Activated gamma-delta T cell treated with anti-CD3 and anti-CD28 coated beads, Interleukin-2, amount 50 U/mL, for 16 hours (primary cell): Measurements from ENCODE around the gene C9orf40.
A peak's percentile ranks its signal among the peaks of the same experiment; 100 is the strongest.

Experiments
- DNase-seq: peaks from one replicate; pipeline ENCODE4 v3.0.0-alpha.2; 2020; ENCODE audit warnings: low read depth

The C9orf40 gene, protein sequence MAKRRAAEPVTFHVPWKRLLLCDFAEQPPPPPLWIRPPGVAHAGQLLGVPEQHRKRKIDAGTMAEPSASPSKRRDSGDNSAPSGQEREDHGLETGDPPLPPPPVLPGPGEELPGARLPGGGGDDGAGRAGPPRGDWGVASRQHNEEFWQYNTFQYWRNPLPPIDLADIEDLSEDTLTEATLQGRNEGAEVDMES

GRCh38 chr9:74952201-74953151, at the start of gene C9orf40:
TSS of gene C9orf40 (minus strand) at chr9:74952912. CDS start at chr9:74952611, 301 bp downstream.
- peak; percentile 83 for DNase-seq

- DNase-seq: no peak
Observed at GRCh38 chr9:75001719-75002421, 49.2 kb upstream of the C9orf40 start.

GRCh38 chr9:75000835-75001234, 48.1 kb upstream of the C9orf40 start:
- no peak for DNase-seq

DNA sequence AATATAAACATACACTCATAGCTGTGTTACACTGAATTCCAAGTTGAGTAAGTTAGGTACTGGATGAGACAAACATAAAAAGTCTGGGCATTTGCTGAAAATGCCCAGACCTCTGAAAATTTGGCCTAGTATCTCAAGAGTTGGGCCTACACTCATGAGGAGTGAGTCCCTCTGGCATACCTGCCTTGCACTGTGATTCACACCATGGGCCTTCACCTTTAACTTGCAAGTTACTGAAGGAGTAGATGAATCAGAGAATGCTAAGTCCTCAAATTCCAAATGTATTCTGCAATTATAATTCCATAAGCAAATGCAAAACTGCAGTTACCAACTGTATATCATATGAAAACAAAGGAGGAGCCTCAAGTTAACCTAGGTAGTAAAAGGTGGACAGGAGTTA, 32.3 kb upstream of the C9orf40 start:
- DNase-seq: no peak

DNA sequence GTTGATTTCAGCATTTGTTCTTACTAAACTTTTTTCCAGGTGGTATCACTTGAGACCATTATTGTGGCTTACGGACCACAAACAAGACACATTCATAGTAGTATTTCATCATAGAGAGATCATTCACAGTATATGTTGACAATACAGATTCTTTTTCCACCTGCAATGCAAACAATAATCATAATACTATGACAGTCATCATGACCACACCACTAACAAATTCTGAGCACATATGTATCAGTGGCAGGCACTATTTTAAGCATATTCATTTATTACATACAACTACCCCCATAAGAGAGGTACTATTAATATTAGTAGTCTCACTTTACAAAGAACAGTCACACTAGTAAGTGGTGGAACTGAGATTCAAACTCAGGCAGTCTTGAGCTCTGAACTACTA, 31.0 kb upstream of the C9orf40 start:
- DNase-seq: no peak

DNA sequence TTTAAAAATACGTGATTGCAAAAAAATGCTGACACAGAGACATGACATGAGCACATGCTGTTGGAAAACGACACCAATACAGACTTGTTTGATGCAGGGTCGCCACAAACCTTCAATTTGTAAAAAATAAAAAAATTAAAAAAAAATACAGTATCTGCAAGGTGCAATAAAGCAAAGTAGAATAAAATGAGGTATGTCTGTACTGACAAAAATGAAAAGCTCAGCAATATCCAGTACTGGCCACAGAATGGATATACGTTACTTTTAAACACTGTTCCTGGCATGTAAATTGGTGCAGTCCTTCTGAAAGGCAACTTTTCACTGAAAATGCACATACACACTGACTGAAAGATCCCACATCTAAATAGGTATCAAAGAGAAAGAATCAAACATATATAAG, 27.1 kb upstream of the C9orf40 start:
- DNase-seq: no peak

- no peak for DNase-seq
Observed at GRCh38 chr9:74977287-74977686, 24.6 kb upstream of the C9orf40 start.

DNA sequence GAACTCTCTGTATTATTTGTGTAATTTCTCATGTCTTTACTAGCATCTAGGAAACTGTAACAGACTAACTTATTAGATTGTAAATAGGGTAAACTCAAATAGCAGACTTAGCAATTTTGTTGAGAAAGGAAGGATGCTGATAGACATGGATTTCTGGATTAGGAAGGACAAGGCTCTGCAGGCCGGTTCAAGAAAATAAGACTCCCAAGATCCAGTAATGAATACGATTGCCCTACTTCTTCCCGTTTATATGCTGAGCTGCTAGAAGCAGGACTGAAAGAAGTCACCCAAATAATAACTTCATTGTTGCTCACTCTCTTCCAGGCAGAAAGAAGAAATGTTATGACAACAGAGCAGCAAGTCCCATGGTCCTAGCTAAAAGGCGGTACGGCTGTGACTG, 22.8 kb upstream of the C9orf40 start:
- no peak for DNase-seq

GRCh38 chr9:74974558-74974957, 21.8 kb upstream of the C9orf40 start:
- no peak for DNase-seq

DNA sequence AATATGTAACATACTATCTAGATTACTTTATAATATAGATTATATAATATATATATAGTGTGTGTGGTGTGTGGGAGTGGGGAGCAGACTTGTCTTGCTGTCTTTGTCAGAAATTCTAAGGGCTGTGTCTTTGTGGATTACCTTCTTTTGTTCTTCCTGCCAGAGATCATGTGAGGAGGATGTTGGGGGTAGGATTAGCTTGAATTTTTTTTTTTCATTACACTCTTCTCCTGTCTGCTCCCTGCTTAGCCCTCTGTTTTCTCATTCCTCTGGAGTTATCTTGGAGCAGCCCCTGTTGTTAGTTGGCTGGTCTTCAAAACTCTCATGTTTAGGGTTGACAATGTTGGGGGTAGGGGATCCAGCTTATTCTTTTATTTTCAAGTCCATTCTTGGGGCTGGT, 21.0 kb upstream of the C9orf40 start:
- DNase-seq: no peak

DNA sequence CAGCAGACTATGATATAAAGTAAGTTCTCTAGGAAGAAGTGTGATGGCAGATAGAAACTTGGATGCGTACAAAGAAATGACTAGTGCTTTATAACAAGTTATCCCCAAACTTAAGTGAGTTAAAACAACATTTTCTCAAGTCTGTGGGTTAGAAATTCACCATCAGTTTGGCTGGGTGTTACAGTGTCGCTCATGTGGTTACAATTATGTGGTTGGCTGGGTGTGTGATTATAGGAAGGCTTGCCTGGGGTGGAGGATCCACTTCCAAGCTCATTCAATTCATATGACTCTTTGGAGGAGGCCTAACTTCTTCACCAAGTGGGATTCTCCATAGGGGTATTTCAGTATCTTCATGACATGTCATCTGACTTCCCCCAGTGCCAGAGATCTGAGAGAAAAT, 10.3 kb upstream of the C9orf40 start:
- no peak for DNase-seq

DNA sequence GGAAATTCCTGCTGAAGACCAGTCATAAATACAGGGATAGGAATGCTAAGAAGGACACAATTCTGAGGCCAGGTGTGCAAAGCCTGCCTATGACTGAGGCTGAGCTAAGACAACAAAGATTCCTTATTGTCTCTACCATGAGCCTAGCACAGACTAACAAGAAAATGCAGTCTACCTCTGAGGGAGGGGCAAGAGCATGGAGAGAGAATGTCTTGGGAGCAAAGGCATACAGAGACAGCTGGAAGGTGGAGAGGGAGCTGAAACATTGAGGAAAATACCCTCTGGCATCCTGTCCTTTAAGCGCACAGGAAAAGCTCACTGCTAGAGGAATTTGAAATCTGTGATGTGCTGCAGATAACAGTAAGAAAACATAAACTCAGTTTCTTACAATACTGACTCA, 8.8 kb upstream of the C9orf40 start:
- DNase-seq: no peak

DNA sequence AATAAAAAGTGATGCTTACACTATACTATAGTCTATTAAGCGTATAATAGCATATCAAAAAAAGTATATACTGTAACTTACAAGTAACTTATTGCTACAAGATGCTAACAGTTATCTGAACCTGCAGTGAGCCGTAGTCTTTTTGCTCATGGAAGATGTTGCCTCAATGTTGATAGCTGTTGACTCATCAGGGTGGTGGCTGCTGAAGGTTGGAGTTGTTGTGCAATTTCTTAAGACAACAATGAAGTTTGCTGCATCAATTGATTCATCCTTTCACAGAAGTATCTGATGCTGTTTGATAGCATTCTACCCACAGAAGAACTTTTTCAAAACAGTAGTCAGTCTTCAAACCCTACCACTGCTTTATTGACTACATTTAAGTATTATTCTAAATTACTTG, 7.8 kb upstream of the C9orf40 start:
- DNase-seq: no peak

DNA sequence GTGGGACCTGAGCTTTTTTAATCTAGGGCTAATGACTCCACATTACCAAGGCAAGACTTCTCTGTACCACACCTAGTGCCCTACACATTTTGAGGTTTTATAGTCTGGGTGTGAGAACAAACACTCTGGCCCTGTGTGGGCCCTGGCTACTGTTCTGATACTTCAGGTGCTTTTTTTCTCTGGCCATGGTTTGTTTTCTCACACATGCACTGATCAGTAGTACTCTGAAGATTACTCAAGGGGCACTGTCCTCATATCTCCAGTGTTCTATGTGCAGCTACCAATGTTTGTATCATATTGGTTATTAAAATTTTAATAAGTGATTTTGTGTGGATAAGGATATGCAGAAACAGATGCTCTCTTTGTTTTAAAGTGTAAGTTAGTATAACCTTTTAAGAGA, 5.9 kb upstream of the C9orf40 start:
- DNase-seq: no peak

GRCh38 chr9:74953235-74953751, 581 bp upstream of the C9orf40 start:
- DNase-seq: no peak

DNA sequence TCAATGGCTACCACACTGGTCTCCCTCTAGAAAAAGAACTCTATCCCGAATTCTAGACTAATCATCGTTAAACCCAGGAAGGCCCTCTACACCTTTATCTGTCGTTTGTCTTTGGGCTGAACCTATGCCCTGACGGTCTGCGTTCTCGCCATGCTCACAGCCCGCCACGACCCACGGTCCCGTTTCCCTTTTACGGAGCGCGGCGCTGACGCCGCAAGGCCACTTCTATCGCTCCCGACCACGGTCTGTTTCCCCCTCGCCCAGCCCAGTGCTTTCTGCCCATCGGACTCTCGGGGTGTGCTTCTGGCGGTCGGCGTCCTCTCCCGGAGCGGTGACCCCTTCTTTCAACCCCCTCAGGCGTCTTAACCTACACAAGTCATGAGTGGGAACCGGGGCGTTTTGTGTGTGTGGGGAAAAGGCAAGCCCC, 974 bp downstream of the C9orf40 start:
- peak; percentile 22 for DNase-seq

GRCh38 chr9:74951107-74951720, 1.5 kb downstream of the C9orf40 start:
- no peak for DNase-seq

DNA sequence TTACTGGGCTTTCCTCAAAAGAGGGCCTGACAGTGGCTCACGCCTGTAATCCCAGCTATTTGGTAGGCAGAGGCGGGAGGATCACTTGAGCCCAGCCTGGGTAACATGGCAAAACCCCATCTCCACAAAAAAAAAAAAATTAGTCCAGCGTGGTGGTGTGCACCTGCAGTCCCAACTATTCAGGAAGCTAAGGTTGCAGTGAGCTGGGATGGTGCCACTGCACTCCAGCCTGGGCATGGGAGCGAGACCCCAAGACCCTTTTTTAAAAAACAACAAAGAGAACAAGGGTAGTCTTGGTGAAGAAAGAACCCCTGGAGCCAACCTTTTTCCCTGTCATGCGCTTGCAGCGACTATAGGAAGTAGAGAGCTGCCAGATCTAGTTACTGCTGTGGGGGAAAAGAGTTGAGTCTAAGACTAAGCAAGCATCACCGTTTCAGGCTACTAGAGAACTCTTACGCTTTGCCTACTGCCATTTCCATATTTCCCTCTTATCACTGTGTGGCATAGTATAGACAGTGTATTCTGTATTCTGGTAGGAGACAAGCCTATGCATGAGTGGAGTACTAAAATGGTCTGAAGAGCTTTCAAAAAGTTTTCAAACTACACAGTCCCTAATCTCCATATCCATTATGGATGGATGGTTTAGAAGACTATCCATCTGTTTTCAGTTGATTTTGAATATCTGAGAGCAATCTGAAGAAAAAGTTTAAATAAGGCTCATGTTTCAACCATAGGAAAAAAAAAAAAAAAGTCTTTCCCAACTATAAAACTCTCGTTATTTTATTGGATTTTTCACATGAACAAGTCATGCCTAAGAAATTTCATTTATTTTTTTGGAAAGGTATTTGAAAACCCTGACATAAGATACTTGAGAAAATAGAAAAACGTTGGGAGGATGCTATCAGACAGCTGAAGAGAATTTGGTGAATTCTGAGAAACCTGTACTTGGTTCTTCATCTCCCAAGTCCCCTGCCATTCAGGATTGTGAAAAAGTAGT, 2.6 kb downstream of the C9orf40 start:
- no peak for DNase-seq

DNA sequence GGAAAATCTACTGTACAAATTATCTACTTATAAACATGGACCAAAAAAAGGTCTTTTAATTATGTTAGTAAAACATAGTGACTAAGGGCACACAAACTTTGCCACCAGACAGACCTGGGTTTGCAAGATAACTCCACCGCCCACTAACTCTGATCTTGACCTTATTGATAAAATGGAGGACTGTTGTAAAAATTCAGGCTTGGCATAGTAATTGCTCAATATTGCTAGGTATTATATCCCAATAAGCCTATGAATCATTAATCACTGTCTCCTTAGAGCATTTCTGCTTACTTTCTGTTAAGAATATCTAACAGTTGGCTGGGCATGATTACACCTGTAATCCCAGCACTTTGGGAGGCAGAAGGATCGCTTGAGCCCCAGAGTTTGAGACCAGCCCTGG, 3.8 kb downstream of the C9orf40 start:
- DNase-seq: no peak

GRCh38 chr9:74946686-74947085, 6.0 kb downstream of the C9orf40 start:
- DNase-seq: no peak

- DNase-seq: peak; percentile 17
Observed at GRCh38 chr9:74942801-74943200, 9.9 kb downstream of the C9orf40 start.
